ENCODE results near the gene ZDHHC4.

- no peak for TF ChIP-seq EZH2 (IDR thresholded peaks at IDR 0.05; ENCODE audit: insufficient read depth, poor library complexity, severe bottlenecking)
- no peak for TF ChIP-seq EZH2phosphoT487 (IDR thresholded peaks at IDR 0.05; ENCODE audit: insufficient read depth, low read depth)
Observed at GRCh38 chr7:6529643-6530042, 47.6 kb upstream of the ZDHHC4 start.

Data from GM23248 (cell line).